H1 (cell line): ENCODE data around the gene DPEP3. TPM values are rescaled to one million over a fixed set of nuclear protein-coding genes. Genes with fewer than 3 reads are reported as not detected.
A peak's percentile ranks its signal among the peaks of the same experiment; 100 is the strongest.

Source experiments
- ASH2L ChIP-seq: fragments of 200-600, 300-600 bp; sonication (generic); IDR thresholded peaks from one replicate; pipeline ENCODE4 v1.7.1; 2017; ENCODE audit warnings: low read length
- BRCA1 ChIP-seq: IDR thresholded peaks from 2 replicates; pipeline ENCODE4 v1.6.1; 2012; ENCODE audit warnings: low read depth, low read length, improper control_type of control experiment
- CBX8 ChIP-seq: fragments of 300-800, 300-1000 bp; sonication (generic); IDR thresholded peaks from 2 replicates; pipeline ENCODE4 v1.7.1; 2016; ENCODE audit warnings: low read depth, low read length, borderline replicate concordance
- CHD1 ChIP-seq: IDR thresholded peaks from 2 replicates; pipeline ENCODE4 v1.6.1; 2012; ENCODE audit warnings: low read depth, low read length, improper control_type of control experiment
- CHD2 ChIP-seq: IDR thresholded peaks from 2 replicates; pipeline ENCODE4 v1.6.1; 2012; ENCODE audit warnings: low read length, improper control_type of control experiment
- CREB1 ChIP-seq: IDR thresholded peaks from 2 replicates; pipeline ENCODE4 v1.6.1; 2012; ENCODE audit warnings: inconsistent platforms
- HDAC2 ChIP-seq, 2 experiments: fragments of 300-600 bp in 1 of 2; sonication (generic) in 1 of 2; IDR thresholded peaks; 2 replicates each; pipeline ENCODE4 v1.6.1; 2011 to 2012; ENCODE audit warnings: low read depth in 2 of 2, low read length in 2 of 2, mild to moderate bottlenecking in 2 of 2, moderate library complexity in 2 of 2, borderline replicate concordance in 1 of 2, inconsistent platforms in 1 of 2
- JUN ChIP-seq: IDR thresholded peaks from 2 replicates; pipeline ENCODE4 v1.6.1; 2011; ENCODE audit warnings: low read depth, mild to moderate bottlenecking, improper control_type of control experiment, low read length
- JUND ChIP-seq: IDR thresholded peaks from 2 replicates; pipeline ENCODE4 v1.6.1; 2011; ENCODE audit warnings: mild to moderate bottlenecking, improper control_type of control experiment, low read length
- PHF8 ChIP-seq: fragments of 200-600 bp; sonication (generic); conservative IDR thresholded peaks from 2 replicates; pipeline ENCODE4 v1.7.1; 2012; ENCODE audit warnings: low read depth, mild to moderate bottlenecking, inconsistent platforms, low read length, moderate library complexity
- POU5F1 ChIP-seq: IDR thresholded peaks from 2 replicates; pipeline ENCODE4 v1.6.1; 2011; ENCODE audit warnings: low read depth, mild to moderate bottlenecking, low read length, moderate library complexity
- RAD21 ChIP-seq, 2 experiments: IDR thresholded peaks in 1 of 2; conservative IDR thresholded peaks in 1 of 2; 2 replicates each; pipeline ENCODE4 v1.6.1; 2011; ENCODE audit warnings: low read depth in 2 of 2, low read length in 2 of 2, improper control_type of control experiment in 1 of 2, inconsistent platforms in 1 of 2, mild to moderate bottlenecking in 1 of 2, moderate library complexity in 1 of 2
- RXRA ChIP-seq: IDR thresholded peaks from 2 replicates; pipeline ENCODE4 v1.6.1; 2011; ENCODE audit warnings: low read depth, mild to moderate bottlenecking, low read length, moderate library complexity; ENCODE audit not compliant: insufficient read depth
- SAP30 ChIP-seq: fragments of 300-600 bp; sonication (generic); IDR thresholded peaks from 2 replicates; pipeline ENCODE4 v1.7.1; 2012; ENCODE audit warnings: low read length, moderate library complexity, mild to moderate bottlenecking, inconsistent platforms; ENCODE audit not compliant: insufficient read depth, insufficient replicate concordance
- SIN3A ChIP-seq, 2 experiments: IDR thresholded peaks in 1 of 2; conservative IDR thresholded peaks in 1 of 2; 2 replicates each; pipeline ENCODE4 v1.6.1; 2011 to 2012; ENCODE audit warnings: low read length in 2 of 2, improper control_type of control experiment in 1 of 2, low read depth in 1 of 2, mild to moderate bottlenecking in 1 of 2
- SP4 ChIP-seq: IDR thresholded peaks from 2 replicates; pipeline ENCODE4 v1.6.1; 2012; ENCODE audit warnings: low read length, inconsistent platforms
- TEAD4 ChIP-seq: IDR thresholded peaks from 2 replicates; pipeline ENCODE4 v1.6.1; 2012; ENCODE audit warnings: low read depth, low read length, inconsistent platforms, mixed read lengths
- ZNF274 ChIP-seq: IDR thresholded peaks from 2 replicates; pipeline ENCODE4 v1.7.0; 2012; ENCODE audit warnings: low read length, borderline replicate concordance; ENCODE audit errors: extremely low read depth
- polyA plus RNA-seq, 7 experiments: library from polyadenylated mRNA; depleted of rRNA in 3 of 7; stranded (reverse) in 5 of 7; unstranded in 2 of 7; fragments of >200 nt in 5 of 7; fragments of 200-250 nt in 2 of 7; gene quantifications; 1 replicate in 5 of 7; 2 replicates in 1 of 7; 4 replicates in 1 of 7; pipeline versions ENCODE4 v1.2.1 to v1.2.3, GENCODE V29; 2011 to 2013; ENCODE audit warnings: missing spikeins in 2 of 7, mixed read lengths in 2 of 7
- total RNA-seq: library from RNA; stranded (reverse); fragmentation: NEBNext Ultra II Directional; extraction: Animal tissue kit (Norgen Biotek cat#: 25700); gene quantifications from 2 replicates; pipeline ENCODE4 v1.2.1, GENCODE V29; 2021

The DPEP3 gene
- total and polyA plus RNA-seq, 2 of the 8 experiments (the other 6 are each of a cell fraction or from before 2014, with no cell fraction given) = 6.5 to 9.9 TPM

GRCh38 chr16:67993207-67994039 lies 13.1 kb upstream of the DPEP3 start (continued):
- TF ChIP-seq RAD21 (IDR thresholded peaks at IDR 0.05 in 1 of 2, conservative IDR thresholded peaks at IDR 0.05 in 1 of 2; ENCODE audit: low read depth in 2 of 2, low read length in 2 of 2) = peak; percentile 53 to 65
- TF ChIP-seq RXRA = no peak
- TF ChIP-seq ZNF274 = no peak
- no peak for TF ChIP-seq SIN3A (conservative IDR thresholded peaks at IDR 0.05 in 1 of 2, IDR thresholded peaks at IDR 0.05 in 1 of 2; ENCODE audit: low read depth in 1 of 2, low read length in 2 of 2)
- TF ChIP-seq CHD1 = no peak
- TF ChIP-seq CREB1 = peak; percentile 84
- TF ChIP-seq TEAD4 = no peak
- 0 out of 2 replicates have a peak, but pooled peaks have one; percentile 38 for TF ChIP-seq CHD2
- TF ChIP-seq ASH2L = no peak
- no peak for TF ChIP-seq CBX8
- no peak for TF ChIP-seq SP4
- no peak for TF ChIP-seq SAP30
- TF ChIP-seq POU5F1 = no peak
- no peak for TF ChIP-seq BRCA1
- peak; percentile 63 to 92; a peak in 2 of 4 replicates for TF ChIP-seq HDAC2 (IDR thresholded peaks at IDR 0.05; ENCODE audit: borderline replicate concordance in 1 of 2, low read depth in 2 of 2, low read length in 2 of 2)
- TF ChIP-seq JUND = no peak
- no peak for TF ChIP-seq PHF8
- TF ChIP-seq JUN = no peak
